HepG2 (cell line): ENCODE results near the gene TOR1B. TPM values are rescaled to one million over a fixed set of nuclear protein-coding genes. Genes with fewer than 3 reads are reported as not detected.

ENCODE experiments used
- ATAC-seq: fragments of 200-7000 bp; cut with Tn5 transposase; 3 replicates; pipeline ENCODE4 v1.9.1; 2020; ENCODE audit warnings: mild to moderate bottlenecking, moderate library complexity
- BruUV-seq: library from RNA; stranded (reverse); fragments of 400-500 nt; replicated peaks from 2 replicates; lab custom pipeline; 2021; lab: Mats Ljungman, UMichigan
- CTCF ChIA-PET: fragments of 300-600 bp; formaldehyde crosslinking; extraction: SDS; loops from one replicate; lab custom pipeline; 2021; ENCODE audit warnings: low total read pairs, inconsistent platforms, low intra/inter-chr PET ratio; lab: Yijun Ruan, JAX
- POLR2A ChIA-PET: fragments of 350-600 bp; sonication (Branson Sonifier 250); formaldehyde crosslinking; loops from one replicate; lab custom pipeline; 2020; ENCODE audit warnings: antibody characterized with exemption, inconsistent platforms; lab: Yijun Ruan, JAX
- DNase-seq: peaks from one replicate; pipeline ENCODE4 v3.0.0-alpha.2; 2015; ENCODE audit warnings: low spot score
- FAIRE-seq: peaks from 3 replicates; lab custom pipeline; 2011; peaks lifted over from hg19 to GRCh38; lab: Jason Lieb, UNC
- H2AFZ ChIP-seq: one replicate; pipeline ENCODE4 v1.6.1; 2011; ENCODE audit warnings: low read length, inconsistent platforms
- H3K27ac ChIP-seq: fragments of 300-600 bp; 3 replicates; pipeline ENCODE4 v1.8.0; 2011; ENCODE audit warnings: mixed run types, mild to moderate bottlenecking, mixed read lengths, low read length, inconsistent platforms; ENCODE audit not compliant: insufficient read depth; ENCODE audit errors: extremely low read length
- H3K27me3 ChIP-seq, 2 experiments: fragments of 200-600 bp in 1 of 2; 2 replicates in 1 of 2; 3 replicates in 1 of 2; pipeline versions ENCODE4 v1.6.0 to v1.8.0; 2011; ENCODE audit warnings: low read length in 2 of 2, mild to moderate bottlenecking in 2 of 2, moderate library complexity in 2 of 2, inconsistent platforms in 1 of 2; ENCODE audit not compliant: insufficient read depth in 2 of 2, control insufficient read depth in 1 of 2
- H3K36me3 ChIP-seq, 2 experiments: fragments of 200-600 bp in 1 of 2; replicated peaks in 1 of 2; 2 replicates in 1 of 2; 3 replicates in 1 of 2; pipeline versions ENCODE4 v1.5.1 to v1.8.0; 2011; ENCODE audit warnings: low read length in 2 of 2, inconsistent platforms in 1 of 2; ENCODE audit not compliant: insufficient read depth in 2 of 2, control insufficient read depth in 1 of 2
- H3K4me1 ChIP-seq: 2 replicates; pipeline ENCODE4 v1.5.1; 2012; ENCODE audit warnings: low read length, inconsistent platforms; ENCODE audit not compliant: insufficient read depth
- H3K4me2 ChIP-seq: 2 replicates; pipeline ENCODE4 v1.6.0; 2011; ENCODE audit warnings: low read depth, low read length, inconsistent platforms
- H3K4me3 ChIP-seq, 3 experiments: fragments of 200-600 bp in 1 of 3; sonication (generic), shearing (Covaris generic) in 1 of 3; replicated peaks in 1 of 3; 2 replicates each; pipeline ENCODE4 v1.5.1; 2011 to 2016; ENCODE audit warnings: low read length in 3 of 3, inconsistent platforms in 2 of 3, low read depth in 2 of 3, mild to moderate bottlenecking in 2 of 3, control low read depth in 1 of 3, mixed read lengths in 1 of 3; ENCODE audit not compliant: insufficient read depth in 1 of 3
- H3K79me2 ChIP-seq: one replicate; pipeline ENCODE4 v1.6.1; 2011; ENCODE audit warnings: low read length, inconsistent platforms; ENCODE audit not compliant: insufficient read depth
- H3K9ac ChIP-seq: 2 replicates; pipeline ENCODE4 v1.6.0; 2011; ENCODE audit warnings: mild to moderate bottlenecking, low read depth, low read length, inconsistent platforms; ENCODE audit not compliant: insufficient read depth
- H3K9me3 ChIP-seq: 2 replicates; pipeline ENCODE4 v1.5.1; 2012; ENCODE audit warnings: mild to moderate bottlenecking, low read length
- H4K20me1 ChIP-seq: 2 replicates; pipeline ENCODE4 v1.6.0; 2011; ENCODE audit warnings: inconsistent platforms, mild to moderate bottlenecking, low read length, moderate library complexity; ENCODE audit not compliant: insufficient read depth
- ATF7 ChIP-seq, 2 experiments: fragments of 450-650 bp in 1 of 2; sonication (generic) in 1 of 2; formaldehyde crosslinking in 1 of 2; IDR thresholded peaks; 2 replicates each; pipeline versions ENCODE4 v1.4.0 to v1.6.1; 2016 to 2020; ENCODE audit warnings: antibody characterized with exemption in 1 of 2, mild to moderate bottlenecking in 1 of 2, missing genetic modification reagents in 1 of 2
- CCAR2 ChIP-seq: fragments of 200-400 bp; formaldehyde crosslinking; optimal IDR thresholded peaks from 2 replicates; pipeline ENCODE3; 2018; ENCODE audit warnings: low read depth, mild to moderate bottlenecking, low read length, moderate library complexity
- DZIP1 ChIP-seq: sonication (generic); formaldehyde crosslinking; IDR thresholded peaks from 2 replicates; pipeline ENCODE4 v1.5.0; 2020; ENCODE audit warnings: mild to moderate bottlenecking, missing genetic modification reagents
- KDM5A ChIP-seq: fragments of 200-600 bp; sonication (generic); IDR thresholded peaks from 2 replicates; pipeline ENCODE4 v1.7.0; 2018; ENCODE audit warnings: antibody characterized with exemption, mild to moderate bottlenecking, low read length, borderline replicate concordance
- KLF6 ChIP-seq: IDR thresholded peaks from 2 replicates; pipeline ENCODE4 v1.8.0; 2016; ENCODE audit warnings: missing biosample characterization, missing genetic modification reagents
- NCOA5 ChIP-seq: sonication (generic); formaldehyde crosslinking; IDR thresholded peaks from 2 replicates; pipeline ENCODE4 v1.4.0; 2020; ENCODE audit warnings: missing genetic modification reagents
- PHF5A ChIP-seq: IDR thresholded peaks from one replicate; pipeline ENCODE4 v1.6.1; 2018; ENCODE audit warnings: low read depth, missing genetic modification reagents; ENCODE audit not compliant: unreplicated experiment
- TFDP1 ChIP-seq: IDR thresholded peaks from 2 replicates; pipeline ENCODE4 v1.6.1; 2016; ENCODE audit warnings: missing compliant biosample characterization, missing genetic modification reagents, borderline replicate concordance
- THYN1 ChIP-seq: sonication (generic); formaldehyde crosslinking; IDR thresholded peaks from 2 replicates; pipeline ENCODE4 v1.8.1; 2023; ENCODE audit warnings: low read depth, mild to moderate bottlenecking, moderate library complexity, missing genetic modification reagents, borderline replicate concordance
- TP53 ChIP-seq: sonication (generic); formaldehyde crosslinking; conservative IDR thresholded peaks from 2 replicates; pipeline ENCODE4 v1.4.0; 2020; ENCODE audit warnings: missing genetic modification reagents
- TSC22D2 ChIP-seq: sonication (generic); formaldehyde crosslinking; IDR thresholded peaks from 2 replicates; pipeline ENCODE4 v1.5.1; 2020; ENCODE audit warnings: missing genetic modification reagents, mild to moderate bottlenecking, borderline replicate concordance
- ZBTB37 ChIP-seq: sonication (generic); formaldehyde crosslinking; IDR thresholded peaks from 2 replicates; pipeline ENCODE4 v1.4.0; 2020; ENCODE audit warnings: mild to moderate bottlenecking, missing genetic modification reagents
- ZNF225 ChIP-seq: sonication (generic); formaldehyde crosslinking; IDR thresholded peaks from 2 replicates; pipeline ENCODE4 v1.4.0; 2020; ENCODE audit warnings: mild to moderate bottlenecking, missing genetic modification reagents
- ZNF383 ChIP-seq: sonication (generic); formaldehyde crosslinking; IDR thresholded peaks from 2 replicates; pipeline ENCODE4 v1.4.0; 2020; ENCODE audit warnings: missing genetic modification reagents, mild to moderate bottlenecking, borderline replicate concordance
- ZNF530 ChIP-seq: sonication (generic); formaldehyde crosslinking; IDR thresholded peaks from 2 replicates; pipeline ENCODE4 v1.5.0; 2020; ENCODE audit warnings: low read depth, mild to moderate bottlenecking, missing genetic modification reagents
- ZNF550 ChIP-seq: sonication (generic); formaldehyde crosslinking; IDR thresholded peaks from 2 replicates; pipeline ENCODE4 v1.4.0; 2020; ENCODE audit warnings: mild to moderate bottlenecking, missing genetic modification reagents, borderline replicate concordance
- ZNF776 ChIP-seq: sonication (generic); formaldehyde crosslinking; IDR thresholded peaks from 2 replicates; pipeline ENCODE4 v1.4.0; 2020; ENCODE audit warnings: mild to moderate bottlenecking, missing genetic modification reagents
- ZSCAN22 ChIP-seq: sonication (generic); formaldehyde crosslinking; IDR thresholded peaks from 2 replicates; pipeline ENCODE4 v1.4.0; 2020; ENCODE audit warnings: mild to moderate bottlenecking, missing genetic modification reagents
- WGBS: methylation state at CpG from one replicate; pipeline ENCODE4 v1.1.6; 2017; ENCODE audit warnings: low lambda C conversion rate; 5-methylcytosine and 5-hydroxymethylcytosine counted together
- in situ Hi-C: cut with HindIII; loops from 2 replicates; pipeline ENCODE4 v1.10.0; 2017; ENCODE audit warnings: low pct_unique_long_range_greater_than_20kb; ENCODE audit not compliant: extremely low pct_ligation_motif_present
- intact Hi-C: fragments of 100-400 bp; cut with micrococcal nuclease; formaldehyde crosslinking; loops from one replicate; pipeline ENCODE4 v1.10.0; 2022; ENCODE audit not compliant: unreplicated experiment
- polyA plus RNA-seq, 8 experiments: library from polyadenylated mRNA; depleted of rRNA in 3 of 8; stranded (reverse) in 7 of 8; unstranded in 1 of 8; fragments of >200 nt; fragmentation: Illumina TruSeq in 4 of 8; extraction: Trizol in 4 of 8; gene quantifications; 2 replicates each; pipeline versions ENCODE4 v1.2.1 to v1.2.3, GENCODE V29; 2011 to 2016; ENCODE audit warnings: low read depth in 4 of 8, missing spikeins in 1 of 8, mixed read lengths in 1 of 8; ENCODE audit not compliant: insufficient read depth in 1 of 8
- total RNA-seq, 5 experiments: library from RNA; depleted of rRNA; stranded (reverse); fragments of >200 nt; fragmentation: Illumina TruSeq; extraction: Trizol; gene quantifications; 2 replicates each; pipeline ENCODE4 v1.2.3, GENCODE V29; 2016; ENCODE audit warnings: low read depth in 1 of 5

TOR1B gene
- total and polyA plus RNA-seq, 2 of the 13 experiments (the other 11 are each of a cell fraction or from before 2014, with no cell fraction given), result 18.1 to 21.3 TPM

GRCh38 chr9:129828051-129828450 lies 25.1 kb downstream of the TOR1B start:
- in situ Hi-C loops, result no loop called here
- ATAC-seq (no peak), FAIRE-seq (no peak), DNase-seq (no peak)
- Histone ChIP-seq H3K27me3 (no peaks in the 10 kb centered on the region), H3K27ac (no peak overlapping the region), H3K36me3 (peaks cover 6 to 27% of the 10 kb centered on the region in 2 experiments; a peak in 4 of 5 replicates), H3K79me2 (peaks cover 1% of the 10 kb centered on the region), H3K4me2 (no peak overlapping the region), H2AFZ (no peak overlapping the region), H4K20me1 (no peaks in the 10 kb centered on the region), H3K4me3 (no peak overlapping the region), H3K4me1 (no peaks in the 10 kb centered on the region), H3K9me3 (no peaks in the 10 kb centered on the region), H3K9ac (no peak overlapping the region)
- no TSS peak for BruUV-seq
- TF ChIP-seq ZSCAN22 (CRISPR knock-in tag) (no peak), ZNF776 (CRISPR knock-in tag) (no peak), TP53 (no peak), TSC22D2 (CRISPR knock-in tag) (no peak), PHF5A (CRISPR knock-in tag) (no peak), TFDP1 (CRISPR knock-in tag) (no peak), KLF6 (CRISPR knock-in tag) (no peak), NCOA5 (no peak), ZNF550 (CRISPR knock-in tag) (no peak), KDM5A (no peak), ZNF530 (CRISPR knock-in tag) (no peak), THYN1 (CRISPR knock-in tag) (no peak), CCAR2 (no peak), ATF7 (IDR thresholded peaks at IDR 0.05) (no peak), ATF7 (CRISPR knock-in tag; IDR thresholded peaks at IDR 0.05) (no peak), ZNF383 (no peak), ZBTB37 (no peak), DZIP1 (CRISPR knock-in tag) (no peak), ZNF225 (CRISPR knock-in tag) (no peak)
- 95% methylated on average over 9 of the region's 9 CpGs for WGBS
- ChIA-PET CTCF (no interaction called here), POLR2A (no interaction called here)
- intact Hi-C loops, result no loop called here
